ENCODE measurements around the gene STAM2.

The STAM2 gene

DNA sequence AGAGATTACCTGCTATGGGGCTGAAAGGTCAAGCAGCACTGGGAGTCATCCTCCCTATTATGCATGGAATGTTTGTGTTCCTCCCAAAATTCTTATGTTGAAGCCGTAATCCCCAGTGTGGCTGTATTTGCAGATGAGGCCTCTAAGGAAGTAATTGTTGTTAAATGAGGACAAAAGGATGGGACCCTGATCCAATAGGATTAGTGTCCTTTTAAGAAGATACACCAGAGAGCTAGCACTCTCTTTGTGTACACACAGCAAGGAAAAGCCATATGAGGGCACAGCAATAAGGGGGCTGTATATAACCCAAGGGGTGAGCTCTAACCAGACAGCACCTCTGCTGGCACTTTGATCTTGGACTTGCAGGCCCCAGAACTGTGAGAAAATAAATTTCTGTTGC lies 18.3 kb downstream of the STAM2 start:
- DNase-seq (ENCODE audit: insufficient read length, low spot score) (no peak), FAIRE-seq (no peak)
- TF ChIP-seq, protein P1, sequence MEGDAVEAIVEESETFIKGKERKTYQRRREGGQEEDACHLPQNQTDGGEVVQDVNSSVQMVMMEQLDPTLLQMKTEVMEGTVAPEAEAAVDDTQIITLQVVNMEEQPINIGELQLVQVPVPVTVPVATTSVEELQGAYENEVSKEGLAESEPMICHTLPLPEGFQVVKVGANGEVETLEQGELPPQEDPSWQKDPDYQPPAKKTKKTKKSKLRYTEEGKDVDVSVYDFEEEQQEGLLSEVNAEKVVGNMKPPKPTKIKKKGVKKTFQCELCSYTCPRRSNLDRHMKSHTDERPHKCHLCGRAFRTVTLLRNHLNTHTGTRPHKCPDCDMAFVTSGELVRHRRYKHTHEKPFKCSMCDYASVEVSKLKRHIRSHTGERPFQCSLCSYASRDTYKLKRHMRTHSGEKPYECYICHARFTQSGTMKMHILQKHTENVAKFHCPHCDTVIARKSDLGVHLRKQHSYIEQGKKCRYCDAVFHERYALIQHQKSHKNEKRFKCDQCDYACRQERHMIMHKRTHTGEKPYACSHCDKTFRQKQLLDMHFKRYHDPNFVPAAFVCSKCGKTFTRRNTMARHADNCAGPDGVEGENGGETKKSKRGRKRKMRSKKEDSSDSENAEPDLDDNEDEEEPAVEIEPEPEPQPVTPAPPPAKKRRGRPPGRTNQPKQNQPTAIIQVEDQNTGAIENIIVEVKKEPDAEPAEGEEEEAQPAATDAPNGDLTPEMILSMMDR (IDR thresholded peaks at IDR 0.05; ENCODE audit: insufficient read depth, missing control alignments), result no peak

DNA sequence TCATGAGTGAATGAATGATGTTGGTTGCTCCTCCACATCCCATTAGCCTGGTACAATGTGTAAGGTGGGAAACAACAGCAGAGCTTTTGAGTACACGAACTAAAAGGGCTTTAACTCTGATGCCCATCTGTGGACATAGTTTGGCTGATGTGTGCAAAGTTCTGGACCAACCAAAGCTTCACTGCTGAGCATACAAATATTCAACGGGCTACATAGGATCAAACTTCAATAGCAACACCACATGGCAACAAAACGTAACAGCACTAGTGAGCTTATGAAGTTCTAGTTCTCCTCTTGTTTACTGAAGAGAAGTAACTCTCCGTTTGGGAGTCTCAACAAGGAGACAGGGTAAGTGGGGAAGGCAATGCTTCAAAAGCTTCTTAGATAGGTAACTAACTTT lies 20.4 kb downstream of the STAM2 start:
- DNase-seq (ENCODE audit: insufficient read length, low spot score) (no peak), FAIRE-seq (no peak)
- TF ChIP-seq, protein P1 (IDR thresholded peaks at IDR 0.05; ENCODE audit: insufficient read depth, missing control alignments), result no peak

DNA sequence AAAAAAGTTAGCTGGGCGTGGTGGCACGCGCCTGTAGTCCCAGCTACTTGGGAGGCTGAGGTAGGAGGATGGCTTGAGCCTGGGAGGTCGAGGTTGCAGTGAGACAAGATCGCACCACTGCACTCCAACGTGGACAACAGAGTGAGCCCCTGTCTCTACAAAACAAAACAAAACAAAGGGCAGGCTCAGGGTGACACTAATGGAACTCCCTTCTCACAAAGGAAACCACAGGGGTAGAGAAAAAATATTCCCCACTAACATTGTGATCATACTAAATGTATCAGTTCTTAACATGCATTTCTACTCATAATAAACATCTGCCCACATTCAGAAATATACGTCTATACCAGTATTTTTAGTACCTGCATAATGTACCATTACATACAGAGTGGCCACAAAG lies 21.1 kb downstream of the STAM2 start:
- TF ChIP-seq, protein P1 (IDR thresholded peaks at IDR 0.05; ENCODE audit: insufficient read depth, missing control alignments), result no peak
- no peak for FAIRE-seq
- no peak for DNase-seq (ENCODE audit: insufficient read length, low spot score)

DNA sequence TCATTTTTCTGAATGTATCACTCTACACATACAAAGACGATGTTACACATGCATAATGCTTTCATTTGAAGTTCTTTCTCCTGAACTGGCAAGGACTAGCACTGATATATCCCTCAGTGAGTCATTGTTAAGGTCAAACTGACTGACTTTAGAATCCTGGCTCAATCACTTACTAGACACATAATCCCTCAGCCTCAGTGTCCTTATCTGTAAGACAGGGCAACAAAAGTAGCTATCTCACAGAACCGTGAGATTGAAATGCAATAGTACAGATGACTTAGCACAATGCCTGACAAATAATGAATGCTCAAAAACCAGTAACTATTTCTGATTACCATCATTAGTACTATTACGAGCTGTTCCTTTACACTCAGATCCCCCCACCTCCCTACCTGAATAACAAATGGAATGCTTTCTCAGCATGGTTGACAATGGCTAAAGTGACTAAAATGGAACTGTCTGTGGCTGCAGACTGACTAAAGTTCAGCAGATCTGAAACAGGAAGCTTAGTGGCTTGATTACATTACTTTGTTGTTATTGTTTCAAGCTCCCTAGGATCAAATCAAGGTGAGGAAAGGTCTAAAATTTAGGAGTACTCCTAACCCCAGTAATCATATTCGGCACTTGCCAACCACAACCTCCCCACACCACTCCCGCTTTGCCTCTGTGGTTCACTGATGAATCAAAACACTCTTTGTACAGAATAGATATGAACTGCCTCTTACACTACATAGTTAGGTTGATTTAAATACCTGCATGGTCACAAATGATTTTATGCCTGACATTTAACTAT lies 40.9 kb downstream of the STAM2 start:
- FAIRE-seq, result no peak
- TF ChIP-seq, protein P1 (IDR thresholded peaks at IDR 0.05; ENCODE audit: insufficient read depth, missing control alignments), result no peak
- DNase-seq (ENCODE audit: insufficient read length, low spot score), result no peak

DNA sequence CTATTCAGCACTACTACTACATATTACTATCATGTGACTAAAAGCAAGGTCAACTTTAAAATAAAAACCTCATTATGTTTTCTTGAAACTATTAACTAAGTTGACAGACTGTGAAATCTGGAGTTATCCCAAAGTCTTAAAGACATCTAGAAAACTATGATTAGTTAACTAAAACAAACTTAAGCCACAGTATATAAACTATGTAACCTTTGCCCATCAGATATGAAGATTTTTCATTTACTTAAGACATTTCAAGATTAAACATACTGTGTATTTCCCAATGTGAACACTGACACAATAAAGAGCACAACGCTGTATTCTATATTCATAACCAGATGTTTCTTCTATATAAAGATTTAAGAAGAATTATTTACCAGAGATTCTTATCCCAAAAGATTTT lies 43.3 kb downstream of the STAM2 start:
- no peak for FAIRE-seq

DNA sequence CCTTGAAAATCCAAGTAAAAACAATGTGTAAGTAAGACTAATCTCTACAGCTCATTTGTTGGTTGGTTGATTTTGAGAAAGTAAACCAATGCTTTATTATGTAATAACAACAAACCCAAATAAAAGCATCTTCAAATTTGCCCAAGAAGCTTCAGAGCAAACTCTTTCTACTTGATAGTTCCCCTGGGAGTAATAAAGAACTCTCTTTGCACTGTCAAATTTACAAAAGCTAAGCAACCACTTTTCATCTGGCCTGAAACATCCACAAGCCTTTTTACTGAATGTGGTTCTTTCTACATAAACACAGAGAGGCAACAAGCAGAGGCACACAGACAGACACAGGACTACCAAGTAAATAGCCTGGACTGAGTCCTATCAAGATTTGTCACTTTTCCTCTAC lies 47.9 kb downstream of the STAM2 start:
- TF ChIP-seq, protein P1 (IDR thresholded peaks at IDR 0.05; ENCODE audit: insufficient read depth, missing control alignments), result no peak
- FAIRE-seq (no peak), DNase-seq (ENCODE audit: insufficient read length, low spot score) (no peak)

More for the DNA sequence above, 43.3 kb downstream of the STAM2 start:
- DNase-seq (ENCODE audit: insufficient read length, low spot score), result no peak
- TF ChIP-seq, protein P1 (IDR thresholded peaks at IDR 0.05; ENCODE audit: insufficient read depth, missing control alignments), result no peak

DNA sequence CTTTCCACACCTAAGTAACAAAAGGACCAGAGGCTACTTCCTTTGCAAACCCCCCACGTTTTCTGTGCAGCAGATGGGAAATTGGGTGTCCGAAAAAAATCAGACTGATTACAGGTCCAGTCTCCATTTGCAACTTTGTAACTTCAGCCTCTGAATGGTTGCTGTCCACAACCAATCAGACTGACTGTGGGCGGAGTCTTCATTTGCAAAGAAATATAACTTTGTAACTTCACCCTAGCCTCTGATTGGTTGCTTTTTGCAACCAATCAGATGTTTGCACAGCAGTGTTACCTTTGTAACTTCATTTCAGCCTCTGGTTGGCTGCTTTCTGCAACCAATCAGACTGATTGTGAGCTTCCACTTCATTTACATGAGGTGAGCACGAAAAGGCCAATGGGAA lies 48.9 kb downstream of the STAM2 start:
- FAIRE-seq (no peak), DNase-seq (ENCODE audit: insufficient read length, low spot score) (no peak)
- TF ChIP-seq, protein P1 (IDR thresholded peaks at IDR 0.05; ENCODE audit: insufficient read depth, missing control alignments), result no peak

Measured in D721Med (cell line).